Lower leg skin (tissue), 4 donors: ENCODE data around the gene USP46. TPM values are rescaled to one million over a fixed set of nuclear protein-coding genes. Genes with fewer than 3 reads are reported as not detected.

Experiments used
- DNase-seq, 2 donors: peaks; one replicate each; pipeline ENCODE4 v3.0.0-alpha.2; 2019; ENCODE audit warnings: low spot score in 2 of 2
- H3K4me3 ChIP-seq: fragments of 200-600 bp; sonication (generic); 2 replicates; pipeline ENCODE4 v1.5.1; 2017; ENCODE audit warnings: mild to moderate bottlenecking, low read depth; ENCODE audit not compliant: poor library complexity, severe bottlenecking
- POLR2A ChIP-seq, 2 donors: fragments of 450-650 bp; IDR thresholded peaks; one replicate each; pipeline ENCODE4 v1.6.1; 2016 to 2017; ENCODE audit warnings: antibody characterized with exemption in 2 of 2, mild to moderate bottlenecking in 1 of 2, moderate library complexity in 1 of 2
- WGBS, 2 donors: methylation state at CpG; one replicate each; pipeline ENCODE4 v1.1.5; 2018; 5-methylcytosine and 5-hydroxymethylcytosine counted together
- intact Hi-C: fragments of 100-400 bp; cut with DNase I; formaldehyde crosslinking; loops from one replicate; pipeline ENCODE4 v1.15.0; 2023; ENCODE audit warnings: low total_unique reads
- total RNA-seq, 4 donors: library from RNA; depleted of rRNA; stranded (reverse); fragments of >200 nt; gene quantifications; one replicate each; pipeline ENCODE4 v1.1.0, GENCODE V29; 2016
- TF ChIP-seq, protein P1 (sequence below), 3 donors: fragments of 450-650 bp; IDR thresholded peaks; one replicate each; pipeline ENCODE4 v1.5.1; 2016; ENCODE audit warnings: antibody characterized with exemption in 3 of 3, mild to moderate bottlenecking in 3 of 3, moderate library complexity in 2 of 3

The USP46 gene, protein sequence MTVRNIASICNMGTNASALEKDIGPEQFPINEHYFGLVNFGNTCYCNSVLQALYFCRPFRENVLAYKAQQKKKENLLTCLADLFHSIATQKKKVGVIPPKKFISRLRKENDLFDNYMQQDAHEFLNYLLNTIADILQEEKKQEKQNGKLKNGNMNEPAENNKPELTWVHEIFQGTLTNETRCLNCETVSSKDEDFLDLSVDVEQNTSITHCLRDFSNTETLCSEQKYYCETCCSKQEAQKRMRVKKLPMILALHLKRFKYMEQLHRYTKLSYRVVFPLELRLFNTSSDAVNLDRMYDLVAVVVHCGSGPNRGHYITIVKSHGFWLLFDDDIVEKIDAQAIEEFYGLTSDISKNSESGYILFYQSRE
- 10 to 100 TPM in 3 of 4 donors, 1 to 10 TPM in 1; 7.5 to 16.7 (median 12.5) TPM for total RNA-seq

DNA sequence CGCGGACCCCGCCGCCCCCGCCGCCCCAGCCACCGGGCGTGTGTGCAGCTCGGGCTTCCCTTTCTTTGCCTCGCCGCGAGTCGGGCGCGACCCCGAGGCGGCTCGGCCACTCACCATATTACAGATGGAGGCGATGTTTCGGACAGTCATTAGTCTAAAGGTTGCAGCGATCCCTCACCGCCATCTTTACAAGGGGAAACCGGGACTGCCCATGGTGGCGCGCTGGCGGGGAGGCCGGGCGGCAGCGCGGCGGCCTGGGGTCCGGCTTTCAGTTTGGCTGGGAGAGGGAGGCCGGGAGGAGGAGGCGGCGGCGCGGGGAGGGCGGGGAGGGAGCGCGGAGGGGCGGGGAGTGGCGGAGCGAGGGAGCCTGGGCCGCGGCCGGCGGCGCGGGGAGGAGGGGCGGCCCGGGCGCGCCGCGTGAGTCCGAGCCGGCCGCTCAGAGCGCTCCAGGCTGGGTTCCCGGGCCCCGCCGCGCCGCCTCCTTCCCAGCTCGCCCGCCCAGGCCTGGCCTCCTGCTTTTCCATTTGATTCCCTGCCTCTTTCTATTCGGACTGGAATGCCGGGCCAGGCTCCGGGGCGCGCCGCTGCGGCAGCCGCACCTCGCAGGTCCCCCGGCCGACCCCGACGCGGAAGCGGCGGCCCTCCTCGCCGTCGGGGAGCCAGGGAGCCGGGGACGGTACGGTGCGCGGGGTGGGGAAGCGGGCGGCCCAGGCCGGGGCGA is at the start of gene USP46:
USP46 (minus strand) TSS at position 301 of the 721 bp plus-strand sequence; CDS start at position 150, 151 bp downstream.
- TF ChIP-seq, protein P1, sequence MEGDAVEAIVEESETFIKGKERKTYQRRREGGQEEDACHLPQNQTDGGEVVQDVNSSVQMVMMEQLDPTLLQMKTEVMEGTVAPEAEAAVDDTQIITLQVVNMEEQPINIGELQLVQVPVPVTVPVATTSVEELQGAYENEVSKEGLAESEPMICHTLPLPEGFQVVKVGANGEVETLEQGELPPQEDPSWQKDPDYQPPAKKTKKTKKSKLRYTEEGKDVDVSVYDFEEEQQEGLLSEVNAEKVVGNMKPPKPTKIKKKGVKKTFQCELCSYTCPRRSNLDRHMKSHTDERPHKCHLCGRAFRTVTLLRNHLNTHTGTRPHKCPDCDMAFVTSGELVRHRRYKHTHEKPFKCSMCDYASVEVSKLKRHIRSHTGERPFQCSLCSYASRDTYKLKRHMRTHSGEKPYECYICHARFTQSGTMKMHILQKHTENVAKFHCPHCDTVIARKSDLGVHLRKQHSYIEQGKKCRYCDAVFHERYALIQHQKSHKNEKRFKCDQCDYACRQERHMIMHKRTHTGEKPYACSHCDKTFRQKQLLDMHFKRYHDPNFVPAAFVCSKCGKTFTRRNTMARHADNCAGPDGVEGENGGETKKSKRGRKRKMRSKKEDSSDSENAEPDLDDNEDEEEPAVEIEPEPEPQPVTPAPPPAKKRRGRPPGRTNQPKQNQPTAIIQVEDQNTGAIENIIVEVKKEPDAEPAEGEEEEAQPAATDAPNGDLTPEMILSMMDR (IDR thresholded peaks at IDR 0.05) = no peak
- TF ChIP-seq POLR2A (IDR thresholded peaks at IDR 0.05) = no peak
- peak within 1 kb of the TSS; percentile 82 for H3K4me3 ChIP-seq
- intact Hi-C loops = loop anchor here (10.0 kb wide), 1 partner anchor 56 kb away; no protein-coding TSS in a partner anchor
- peak; percentile 49 to 94 for DNase-seq
- 0 to 2% methylated on average over 16 to 40 of the region's 94 CpGs for WGBS, 2 donors

DNA sequence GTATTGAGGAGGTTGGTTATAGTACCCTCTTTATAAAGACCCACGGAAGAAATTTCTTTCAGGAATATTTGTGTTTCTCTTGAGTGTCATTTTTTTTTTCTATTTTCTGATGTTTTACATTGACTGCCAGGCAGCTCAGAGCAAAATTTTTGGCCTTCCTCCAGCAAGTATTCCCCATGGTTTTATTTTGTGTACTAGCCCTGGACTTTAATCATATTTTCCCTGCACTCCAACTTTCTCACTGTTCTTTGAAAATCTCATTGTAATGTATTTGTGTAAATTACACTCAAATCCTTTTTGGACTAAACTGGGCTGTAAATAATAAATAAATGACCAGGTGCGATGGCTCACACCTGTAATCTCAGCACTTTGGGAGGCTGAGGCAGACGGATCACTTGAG is 45.6 kb upstream of the USP46 start:
- no peak for DNase-seq
- no peak overlapping the region for H3K4me3 ChIP-seq
- TF ChIP-seq POLR2A (IDR thresholded peaks at IDR 0.05) = no peak
- TF ChIP-seq, protein P1 (IDR thresholded peaks at IDR 0.05) = no peak
- intact Hi-C loops = no loop called here
- 69 to 73% methylated on average over 3 of the region's 3 CpGs for WGBS, 2 donors

DNA sequence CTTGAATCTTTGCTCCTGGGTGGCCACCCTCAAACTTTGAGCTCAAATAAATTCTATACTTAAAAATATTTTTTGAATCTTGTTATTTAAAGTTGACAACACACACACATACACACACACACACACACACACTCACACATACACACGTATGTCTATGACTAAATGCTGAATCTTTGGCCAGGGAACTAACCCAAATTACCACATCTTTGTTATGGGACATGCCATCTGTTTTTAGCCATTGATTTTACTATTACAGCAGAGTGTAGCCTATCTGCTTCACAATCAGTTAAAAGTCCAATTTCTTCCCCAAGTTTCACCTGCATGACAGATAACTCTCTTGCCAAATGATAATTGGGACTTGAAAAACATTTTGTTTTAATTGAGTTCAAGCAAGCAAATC is 45.0 kb upstream of the USP46 start:
- intact Hi-C loops = no loop called here
- no peak for TF ChIP-seq POLR2A (IDR thresholded peaks at IDR 0.05)
- WGBS, 2 donors = 17 to 31% methylated on average over 1 of the region's 1 CpG
- DNase-seq = no peak
- no peak overlapping the region for H3K4me3 ChIP-seq

DNA sequence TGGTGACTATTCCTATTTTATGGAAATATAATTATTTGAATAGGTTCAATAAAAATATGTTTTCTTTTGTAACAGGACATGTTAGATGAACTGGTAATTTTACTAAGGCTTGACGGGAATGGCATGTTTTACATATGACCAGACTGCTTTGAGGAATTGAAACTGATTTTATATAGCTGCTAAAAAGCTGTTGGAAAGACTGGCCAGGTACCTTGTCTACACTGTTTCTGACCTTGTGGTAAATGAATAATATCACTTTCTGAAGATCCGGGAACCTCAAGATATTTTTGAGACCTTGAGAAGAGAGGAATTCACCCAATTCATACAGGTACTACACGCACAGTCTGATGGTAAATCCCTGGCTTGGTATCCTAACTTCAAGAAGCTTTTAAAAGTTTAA is 42.1 kb upstream of the USP46 start:
- DNase-seq = no peak
- no peak overlapping the region for H3K4me3 ChIP-seq
- TF ChIP-seq POLR2A (IDR thresholded peaks at IDR 0.05) = no peak
- TF ChIP-seq, protein P1 (IDR thresholded peaks at IDR 0.05) = no peak
- intact Hi-C loops = no loop called here
- WGBS, 2 donors = 88 to 91% methylated on average over 3 of the region's 3 CpGs

DNA sequence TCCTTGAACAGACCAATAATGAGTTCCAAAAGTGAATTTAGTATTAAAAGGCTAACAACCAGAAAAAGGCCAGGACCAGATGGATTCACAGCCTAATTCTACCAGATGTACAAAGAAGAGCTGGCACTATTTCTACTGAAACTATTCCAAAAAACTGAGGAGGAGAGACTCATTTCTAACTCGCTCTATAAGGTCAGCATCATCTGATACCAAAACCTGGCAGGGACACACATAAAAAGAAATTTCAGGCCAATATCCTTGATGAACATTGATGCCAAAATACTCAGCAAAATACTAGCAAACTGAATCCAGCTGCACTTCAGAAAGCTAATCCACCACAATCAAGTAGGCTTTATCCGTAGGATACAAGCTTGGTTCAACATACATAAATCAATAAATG is 35.8 kb upstream of the USP46 start:
- WGBS, 2 donors = 56 to 65% methylated on average over 2 of the region's 2 CpGs
- intact Hi-C loops = no loop called here
- TF ChIP-seq, protein P1 (IDR thresholded peaks at IDR 0.05) = no peak
- TF ChIP-seq POLR2A (IDR thresholded peaks at IDR 0.05) = no peak
- no peak for DNase-seq
- H3K4me3 ChIP-seq = no peak overlapping the region

DNA sequence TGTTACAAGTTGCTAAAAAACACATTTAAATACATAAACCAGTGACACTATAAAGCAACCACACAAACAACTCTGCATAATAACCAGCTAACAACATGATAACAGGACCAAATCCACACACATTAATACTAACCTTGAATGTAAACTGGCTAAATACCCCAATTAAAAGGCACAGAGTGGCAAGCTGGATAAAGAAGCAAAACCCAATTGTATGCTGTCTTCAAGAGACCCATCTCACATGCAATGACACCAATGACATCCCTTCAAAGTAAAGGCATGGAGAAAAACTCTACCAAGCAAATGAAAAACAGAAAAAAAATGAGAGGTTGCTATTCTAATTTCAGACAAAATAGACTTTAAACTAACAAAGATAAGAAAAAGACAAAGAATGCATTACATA is 34.4 kb upstream of the USP46 start:
- TF ChIP-seq POLR2A (IDR thresholded peaks at IDR 0.05) = no peak
- TF ChIP-seq, protein P1 (IDR thresholded peaks at IDR 0.05) = no peak
- intact Hi-C loops = no loop called here
- no peak overlapping the region for H3K4me3 ChIP-seq
- DNase-seq = no peak
